Measurements from ENCODE around the gene SORCS2. TPM values are rescaled to one million over a fixed set of nuclear protein-coding genes. Genes with fewer than 3 reads are reported as not detected.

Gene SORCS2
- total and polyA plus RNA-seq, 2 of the 4 experiments (the other 2 are of a cell fraction) = 0.36 to 0.62 TPM

DNA sequence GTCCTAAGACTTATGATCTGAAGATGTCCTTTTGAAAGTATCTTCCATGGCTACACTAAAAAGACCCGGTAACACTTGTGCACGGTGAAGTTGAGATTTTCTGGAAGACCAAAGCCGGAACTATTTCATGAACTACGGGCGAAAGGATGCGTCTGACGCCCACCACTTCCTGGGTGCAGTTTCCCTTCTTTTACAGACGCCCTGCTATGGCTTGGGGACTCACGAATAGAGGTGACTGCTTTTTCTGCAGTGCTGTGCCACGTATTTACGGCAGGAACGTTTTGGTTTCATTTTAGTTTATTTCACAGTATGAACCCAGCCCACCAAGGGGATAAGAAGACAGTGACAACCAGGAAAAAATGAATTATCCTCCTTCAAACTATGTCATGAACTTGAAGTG is 566.9 kb downstream of the SORCS2 start:
- H3K36me3 ChIP-seq (ENCODE audit: control insufficient read depth, insufficient read depth, low read length) = peaks cover 62% of the 10 kb centered on the region
- CTCF ChIA-PET = no interaction called here
- no peak overlapping the region for H2BK15ac ChIP-seq (ENCODE audit: low read depth, low read length)

More for the DNA sequence above, 566.9 kb downstream of the SORCS2 start:
- no peak overlapping the region for H3K4ac ChIP-seq (ENCODE audit: low read depth, low read length)
- 100% methylated on average over 8 of the region's 12 CpGs; no CpG with 5 or more reads in 1 of the 2 experiments for WGBS, 2 experiments (ENCODE audit: extremely low coverage in 2 of 2, insufficient read length in 1 of 2)
- H4K20me1 ChIP-seq (ENCODE audit: insufficient read depth, low read length) = peaks cover 46% of the 10 kb centered on the region
- H2AK5ac ChIP-seq (ENCODE audit: low read depth, low read length) = no peak overlapping the region
- H2AFZ ChIP-seq (replicated peaks; ENCODE audit: low read length, poor library complexity) = no peak overlapping the region
- no peak overlapping the region for H3K14ac ChIP-seq (replicated peaks; ENCODE audit: low read depth, low read length)
- H3K9me3 ChIP-seq (ENCODE audit: control insufficient read depth, insufficient read depth, low read length) = no peaks in the 10 kb centered on the region
- intact Hi-C loops (cut with micrococcal nuclease) (no loop called here), dilution Hi-C loops (cut with HindIII; ENCODE audit: low sequenced_read_pairs, unreplicated experiment) (no loop called here), in situ Hi-C loops (cut with MboI; ENCODE audit: low sequenced_read_pairs) (no loop called here)
- ATAC-seq (ENCODE audit: low read depth) (no peak), DNase-seq (no peak)
- POLR2A ChIA-PET (ENCODE audit: unreplicated experiment) = no interaction called here
- no peak overlapping the region for H2BK5ac ChIP-seq (ENCODE audit: low read depth, low read length, poor library complexity, severe bottlenecking)
- H3K4me3 ChIP-seq (ENCODE audit: insufficient read depth, low read depth, low read length) = no peak overlapping the region
- no peak overlapping the region for H2BK120ac ChIP-seq (ENCODE audit: low read depth, low read length)
- no peak overlapping the region for H4K5ac ChIP-seq (ENCODE audit: low read depth, low read length)
- no peak overlapping the region for H4K91ac ChIP-seq (ENCODE audit: insufficient read depth, low read depth, low read length)
- peaks cover 2% of the 10 kb centered on the region; the same call in 1 of the 2 replicates for H3K4me1 ChIP-seq (ENCODE audit: control insufficient read depth, insufficient read depth, low read length)
- no peak overlapping the region for H3K18ac ChIP-seq (ENCODE audit: low read depth, low read length)
- H3K27me3 ChIP-seq (ENCODE audit: control insufficient read depth, insufficient read depth, low read length) = no peaks in the 10 kb centered on the region
- H3K27ac ChIP-seq (ENCODE audit: insufficient read depth, low read length) = no peak overlapping the region
- H3K9me1 ChIP-seq (ENCODE audit: insufficient read depth, low read length) = peaks cover 10% of the 10 kb centered on the region; the same call in 1 of the 2 replicates
- no peak overlapping the region for H4K8ac ChIP-seq (ENCODE audit: low read depth in 2 of 2, low read length in 2 of 2)
- no peak overlapping the region for H3K9ac ChIP-seq (ENCODE audit: low read depth, low read length)
- no peak overlapping the region for H2BK20ac ChIP-seq (ENCODE audit: low read depth, low read length)
- no peak overlapping the region for H3K56ac ChIP-seq (ENCODE audit: extremely low read depth, insufficient read depth, low read length)
- BruUV-seq (replicated peaks) = TSS peak; percentile 26
- no peak overlapping the region for H3K4me2 ChIP-seq (ENCODE audit: low read depth, low read length)
- TF ChIP-seq, protein P1, sequence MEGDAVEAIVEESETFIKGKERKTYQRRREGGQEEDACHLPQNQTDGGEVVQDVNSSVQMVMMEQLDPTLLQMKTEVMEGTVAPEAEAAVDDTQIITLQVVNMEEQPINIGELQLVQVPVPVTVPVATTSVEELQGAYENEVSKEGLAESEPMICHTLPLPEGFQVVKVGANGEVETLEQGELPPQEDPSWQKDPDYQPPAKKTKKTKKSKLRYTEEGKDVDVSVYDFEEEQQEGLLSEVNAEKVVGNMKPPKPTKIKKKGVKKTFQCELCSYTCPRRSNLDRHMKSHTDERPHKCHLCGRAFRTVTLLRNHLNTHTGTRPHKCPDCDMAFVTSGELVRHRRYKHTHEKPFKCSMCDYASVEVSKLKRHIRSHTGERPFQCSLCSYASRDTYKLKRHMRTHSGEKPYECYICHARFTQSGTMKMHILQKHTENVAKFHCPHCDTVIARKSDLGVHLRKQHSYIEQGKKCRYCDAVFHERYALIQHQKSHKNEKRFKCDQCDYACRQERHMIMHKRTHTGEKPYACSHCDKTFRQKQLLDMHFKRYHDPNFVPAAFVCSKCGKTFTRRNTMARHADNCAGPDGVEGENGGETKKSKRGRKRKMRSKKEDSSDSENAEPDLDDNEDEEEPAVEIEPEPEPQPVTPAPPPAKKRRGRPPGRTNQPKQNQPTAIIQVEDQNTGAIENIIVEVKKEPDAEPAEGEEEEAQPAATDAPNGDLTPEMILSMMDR (conservative IDR thresholded peaks at IDR 0.05; ENCODE audit: low read depth, low read length) = no peak
- TF ChIP-seq MAZ (IDR thresholded peaks at IDR 0.05; ENCODE audit: borderline replicate concordance, low read depth, low read length) = no peak
- TF ChIP-seq SMC3 (IDR thresholded peaks at IDR 0.05; ENCODE audit: low read depth, low read length) = no peak
- no peak for TF ChIP-seq CHD1 (IDR thresholded peaks at IDR 0.05; ENCODE audit: low read depth, low read length)
- TF ChIP-seq FOS (IDR thresholded peaks at IDR 0.05; ENCODE audit: low read depth, low read length) = no peak
- no peak for TF ChIP-seq USF2 (IDR thresholded peaks at IDR 0.05; ENCODE audit: low read depth, low read length)
- no peak for TF ChIP-seq MAFK (IDR thresholded peaks at IDR 0.05; ENCODE audit: low read depth, low read length)
- no peak for TF ChIP-seq POLR2A (IDR thresholded peaks at IDR 0.05; ENCODE audit: low read depth, low read length)
- TF ChIP-seq RFX5 (IDR thresholded peaks at IDR 0.05; ENCODE audit: low read depth, low read length) = no peak
- no peak for TF ChIP-seq NFE2L2 (IDR thresholded peaks at IDR 0.05; ENCODE audit: low read depth, low read length)
- TF ChIP-seq MXI1 (IDR thresholded peaks at IDR 0.05; ENCODE audit: borderline replicate concordance, low read depth, low read length) = no peak
- no peak for TF ChIP-seq RCOR1 (IDR thresholded peaks at IDR 0.05; ENCODE audit: insufficient replicate concordance, low read length)
- peak overlapping the region; percentile 50 for H2AK9ac ChIP-seq (replicated peaks; ENCODE audit: low read depth, low read length, poor library complexity)
- no peak overlapping the region for H3K23ac ChIP-seq (ENCODE audit: low read depth, low read length)
- H3K79me1 ChIP-seq (ENCODE audit: low read depth in 1 of 2, low read length in 2 of 2) = peaks cover 19 to 47% of the 10 kb centered on the region in 2 experiments; a peak in 2 of 4 replicates
